ENCODE measurements around the gene LILRB3.
"Not testable (repeated sequence)": the region's sequence is repeated elsewhere in the genome, so short reads cannot be mapped to it uniquely, and the experiment has no call there.

The LILRB3 gene

GRCh38 chr19:54191011-54191810 is 31.6 kb downstream of the LILRB3 start, which contains the start of gene TSEN34:
TSEN34 (plus strand) TSS chr19:54191308; CDS start chr19:54191365, 57 bp downstream.
- peak in 1 of 2 donors; percentile 78 for DNase-seq (ENCODE audit: low read depth in 2 of 2, low spot score in 1 of 2)

- peak; percentile 99 to 100 for DNase-seq (ENCODE audit: low read depth in 2 of 2, low spot score in 1 of 2)
Measured at GRCh38 chr19:54190503-54191010, 32.2 kb downstream of the LILRB3 start.

GRCh38 chr19:54189735-54190502 is 32.9 kb downstream of the LILRB3 start:
- DNase-seq (ENCODE audit: low read depth in 2 of 2, low spot score in 1 of 2) = peak; percentile 100

- no peak for DNase-seq (ENCODE audit: low read depth in 2 of 2, low spot score in 1 of 2)
Measured at GRCh38 chr19:54189145-54189734, 33.6 kb downstream of the LILRB3 start, which contains the start of gene MBOAT7. MBOAT7 (minus strand) TSS chr19:54189580; CDS start chr19:54188508, 1,072 bp downstream.

GRCh38 chr19:54188215-54188871 is 34.5 kb downstream of the LILRB3 start:
- no peak for DNase-seq (ENCODE audit: low read depth in 2 of 2, low spot score in 1 of 2)

- DNase-seq (ENCODE audit: low read depth in 2 of 2, low spot score in 1 of 2) = no peak
Measured at GRCh38 chr19:54186934-54187381, 35.8 kb downstream of the LILRB3 start.

- DNase-seq (ENCODE audit: low read depth in 2 of 2, low spot score in 1 of 2) = no peak
Measured at GRCh38 chr19:54186351-54186750, 36.5 kb downstream of the LILRB3 start.

- DNase-seq (ENCODE audit: low read depth in 2 of 2, low spot score in 1 of 2) = no peak
Measured at GRCh38 chr19:54183431-54183830, 39.4 kb downstream of the LILRB3 start.

- DNase-seq (ENCODE audit: low read depth in 2 of 2, low spot score in 1 of 2) = not testable (repeated sequence)
Measured at GRCh38 chr19:54181894-54182293, 40.9 kb downstream of the LILRB3 start.

- no peak for DNase-seq (ENCODE audit: low read depth in 2 of 2, low spot score in 1 of 2)
Measured at GRCh38 chr19:54180691-54181091, 42.1 kb downstream of the LILRB3 start.

GRCh38 chr19:54179921-54180461 is 42.8 kb downstream of the LILRB3 start:
- DNase-seq (ENCODE audit: low read depth in 2 of 2, low spot score in 1 of 2) = no peak

GRCh38 chr19:54179262-54179852 is 43.5 kb downstream of the LILRB3 start:
- no peak for DNase-seq (ENCODE audit: low read depth in 2 of 2, low spot score in 1 of 2)

GRCh38 chr19:54178581-54179261 is 44.1 kb downstream of the LILRB3 start:
- no peak for DNase-seq (ENCODE audit: low read depth in 2 of 2, low spot score in 1 of 2)

GRCh38 chr19:54173951-54174834 is 48.6 kb downstream of the LILRB3 start:
- no peak for DNase-seq (ENCODE audit: low read depth in 2 of 2, low spot score in 1 of 2)

- DNase-seq (ENCODE audit: low read depth in 2 of 2, low spot score in 1 of 2) = no peak
Measured at GRCh38 chr19:54173359-54173699, 49.5 kb downstream of the LILRB3 start.

GRCh38 chr19:54172471-54173358 is 50.1 kb downstream of the LILRB3 start, which contains the start of gene TMC4:
TMC4 (minus strand) TSS chr19:54173160; CDS start chr19:54173117, 43 bp downstream.
- no peak for DNase-seq (ENCODE audit: low read depth in 2 of 2, low spot score in 1 of 2)

- DNase-seq (ENCODE audit: low read depth in 2 of 2, low spot score in 1 of 2) = not testable (repeated sequence)
Measured at GRCh38 chr19:54171736-54172431, 50.9 kb downstream of the LILRB3 start.

All from stimulated activated CD8-positive, alpha-beta memory T cell treated with anti-CD3 and anti-CD28 coated beads, Interleukin-4, amount 100 ng/mL, for 4 hours (primary cell).